NCI-H128 (cell line): ENCODE data around the gene ANKRD52.
"Not testable (repeated sequence)": the region's sequence is repeated elsewhere in the genome, so short reads cannot be mapped to it uniquely, and the experiment has no call there.

Source experiments
- DNase-seq: peaks from one replicate; lab custom pipeline; 2025; ENCODE audit not compliant: unreplicated experiment; lab: John Stamatoyannopoulos, UW

The ANKRD52 gene

DNA sequence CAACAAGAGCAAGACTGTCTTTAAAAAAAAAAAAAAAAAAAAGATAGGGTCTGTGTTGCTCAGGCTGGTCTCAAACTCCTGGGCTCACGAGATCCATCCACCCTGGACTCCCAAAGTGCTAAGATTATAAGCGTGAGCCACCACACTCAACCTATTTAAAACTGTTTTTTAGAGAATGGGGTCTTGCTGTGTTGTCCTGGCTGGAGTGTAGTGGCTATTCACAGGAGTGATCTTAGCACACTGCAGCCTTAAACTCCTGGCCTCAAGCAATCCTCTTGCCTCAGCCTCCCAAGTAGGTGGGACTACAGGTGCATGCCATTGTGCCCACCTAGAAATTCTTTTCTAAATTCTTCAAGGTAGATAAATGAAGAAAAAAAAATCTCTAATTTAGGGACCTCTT, 16.1 kb upstream of the ANKRD52 start:
- DNase-seq: no peak

DNA sequence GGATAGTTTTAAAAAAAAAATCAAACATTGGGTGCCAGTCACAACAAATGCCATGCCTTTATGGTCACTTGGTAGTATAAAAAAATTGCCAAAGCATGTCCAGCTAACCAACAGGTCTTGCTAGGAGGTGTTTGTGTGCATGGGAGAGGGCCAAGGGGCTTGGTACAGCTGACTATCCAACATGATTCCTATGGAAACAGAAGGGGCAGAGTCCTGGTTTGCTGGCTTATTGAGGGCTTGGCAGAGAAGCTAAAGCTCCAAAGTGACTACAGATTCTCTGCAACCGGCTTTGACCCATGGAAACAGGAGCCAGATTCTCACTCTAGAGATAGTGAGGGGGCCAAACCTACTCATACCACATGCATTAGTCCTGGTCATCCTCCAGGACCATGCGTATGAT, 14.3 kb upstream of the ANKRD52 start:
- not testable (repeated sequence) for DNase-seq

DNA sequence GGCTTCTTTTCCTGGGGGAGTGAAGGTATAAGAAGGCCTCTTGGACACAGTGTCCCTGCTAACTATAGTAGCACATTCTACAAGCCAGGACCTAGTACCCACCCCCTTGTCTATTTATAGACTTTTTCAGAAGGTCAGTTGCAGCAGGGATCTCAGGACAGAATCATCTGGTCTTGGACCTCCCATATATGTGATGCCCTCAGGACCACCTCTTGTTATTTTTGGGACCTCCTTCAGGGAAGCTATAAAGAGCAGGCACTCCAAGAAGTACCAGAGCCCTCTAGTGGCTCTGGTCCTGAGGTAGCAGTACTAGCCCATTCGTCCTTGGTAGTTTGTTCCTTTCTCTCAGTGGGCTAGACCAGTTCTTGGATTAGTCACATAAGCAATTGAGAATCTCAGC, 12.8 kb upstream of the ANKRD52 start:
- DNase-seq: no peak

DNA sequence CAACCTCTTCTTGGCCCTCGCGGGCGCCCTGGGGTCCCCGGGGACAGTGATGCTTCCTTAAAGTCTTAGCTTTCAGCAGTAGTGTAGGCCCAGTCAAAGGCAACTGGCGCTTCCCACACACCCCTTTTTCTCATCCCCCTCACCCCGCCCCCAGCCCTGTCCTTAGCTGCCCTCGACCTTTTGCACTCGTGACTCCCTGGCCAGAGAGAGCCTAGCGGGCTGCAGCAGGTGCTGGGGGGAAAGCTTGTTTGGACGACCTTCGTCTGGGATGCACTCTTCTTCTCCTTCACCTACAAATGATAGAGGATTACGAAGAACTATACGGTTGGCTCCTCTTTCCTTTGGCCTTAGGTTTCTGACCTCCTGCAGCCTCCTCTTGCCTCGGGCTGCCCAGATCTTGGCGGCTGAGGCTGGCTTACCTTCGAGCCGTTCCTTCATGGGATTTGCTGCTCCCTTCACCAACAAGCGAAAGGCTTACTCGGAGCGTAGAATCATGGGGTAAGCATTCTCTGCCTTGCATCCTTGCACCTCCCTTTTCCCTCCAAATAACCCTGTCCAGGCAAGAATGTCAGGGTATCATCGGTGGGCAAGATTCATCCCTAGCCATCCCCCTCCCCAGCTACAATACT, 9.4 kb upstream of the ANKRD52 start:
- no peak for DNase-seq

GRCh38 chr12:56266693-56267442, 8.7 kb upstream of the ANKRD52 start, which contains the start of gene COQ10A:
TSS of gene COQ10A (plus strand) at chr12:56266942. CDS start at chr12:56267119, 177 bp downstream.
- DNase-seq: peak; percentile 83

DNA sequence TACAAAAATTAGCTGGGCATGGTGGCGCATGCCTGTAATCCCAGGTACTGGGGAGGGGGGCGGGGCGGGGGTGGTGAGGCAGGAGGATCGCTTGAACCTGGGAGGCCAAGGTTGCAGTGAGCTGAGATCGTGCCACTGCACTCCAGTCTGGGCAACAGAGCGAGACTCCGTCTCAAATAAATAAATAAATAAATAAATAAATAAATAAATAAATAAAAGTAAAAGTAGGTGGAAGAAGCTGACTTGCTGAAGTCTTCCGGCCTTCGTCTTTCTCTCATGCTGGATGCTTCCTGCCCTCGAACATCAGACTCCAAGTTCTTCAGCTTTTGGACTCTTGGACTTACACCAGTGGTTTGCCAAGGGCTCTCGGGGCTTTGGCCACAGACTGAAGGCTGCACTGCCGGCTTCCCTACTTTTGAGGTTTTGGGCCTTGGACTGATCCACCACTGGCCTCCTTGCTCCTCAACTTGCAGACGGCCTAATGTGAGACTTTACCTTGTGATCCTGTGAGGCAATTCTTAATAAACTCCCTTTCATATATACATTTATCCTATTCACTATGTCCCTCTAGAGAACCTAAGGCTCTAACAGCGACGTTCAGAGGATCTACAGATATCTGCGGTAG, 8.0 kb upstream of the ANKRD52 start:
- not testable (repeated sequence) for DNase-seq

GRCh38 chr12:56262955-56263354, 4.8 kb upstream of the ANKRD52 start:
- DNase-seq: not testable (repeated sequence)

- no peak for DNase-seq
These were observed 3.5 kb upstream of the ANKRD52 start for GRCh38 chr12:56261503-56262232.

DNA sequence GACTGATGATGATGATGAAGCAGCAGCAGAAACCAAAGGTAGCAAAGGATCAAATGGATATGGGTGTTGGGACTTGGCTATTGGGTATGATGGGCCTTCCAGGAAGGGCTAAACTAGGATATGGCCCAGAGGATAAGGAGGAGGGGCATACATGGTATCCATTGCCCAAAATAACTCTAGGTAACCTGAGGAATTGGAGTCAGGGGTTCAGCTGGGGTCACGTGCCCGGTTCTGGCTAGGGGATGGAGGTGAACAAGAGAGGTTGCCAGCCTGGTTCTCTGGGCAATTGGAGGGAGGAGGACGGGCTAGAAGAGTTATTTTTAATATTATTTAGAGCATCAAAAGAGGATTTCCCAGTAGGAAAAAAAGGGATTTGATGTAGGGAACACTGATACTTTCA, 2.7 kb upstream of the ANKRD52 start:
- DNase-seq: no peak

DNA sequence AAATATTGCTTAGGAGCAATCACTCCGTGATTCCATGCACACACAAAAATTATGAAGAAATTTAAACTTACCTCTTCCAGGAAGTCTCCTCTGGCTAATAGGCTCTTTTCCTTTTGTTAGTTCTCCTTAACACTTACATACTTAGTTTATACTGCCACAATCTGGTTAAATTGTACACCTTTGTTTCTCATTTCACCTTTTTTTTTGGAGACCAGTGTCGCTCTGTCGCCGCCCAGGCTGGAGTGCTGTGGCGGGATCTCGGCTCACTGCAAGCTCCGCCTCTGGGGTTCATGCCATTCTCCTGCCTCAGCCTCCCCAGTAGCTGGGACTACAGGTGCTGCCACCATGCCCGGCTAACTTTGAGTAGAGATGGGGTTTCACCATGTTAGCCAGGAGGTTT, 2.2 kb upstream of the ANKRD52 start:
- DNase-seq: no peak

GRCh38 chr12:56258820-56259183, 618 bp upstream of the ANKRD52 start:
- no peak for DNase-seq

- DNase-seq: peak; percentile 17
These were observed 605 bp downstream of the ANKRD52 start for GRCh38 chr12:56257491-56258067.

DNA sequence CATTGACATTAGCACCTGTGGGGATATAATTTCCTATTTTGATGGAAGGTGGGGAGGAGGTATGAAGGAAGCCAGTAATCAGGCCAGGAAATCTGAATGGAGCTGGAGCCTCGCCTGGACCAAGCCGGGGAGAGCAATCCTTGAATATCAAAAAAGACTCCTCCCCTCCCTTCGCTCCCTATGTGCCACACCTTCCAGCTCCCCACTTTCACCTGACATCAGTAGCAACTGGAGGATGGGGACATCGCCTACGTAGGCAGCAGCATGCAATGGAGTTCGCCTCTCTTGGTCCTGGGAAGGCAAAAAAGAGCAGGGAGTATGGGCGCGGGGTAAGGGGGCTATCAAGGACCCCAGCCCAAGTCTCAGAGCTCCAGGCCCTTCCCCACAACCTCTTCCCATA, 1.1 kb downstream of the ANKRD52 start:
- DNase-seq: no peak

GRCh38 chr12:56256326-56256960, 1.7 kb downstream of the ANKRD52 start:
- no peak for DNase-seq

DNA sequence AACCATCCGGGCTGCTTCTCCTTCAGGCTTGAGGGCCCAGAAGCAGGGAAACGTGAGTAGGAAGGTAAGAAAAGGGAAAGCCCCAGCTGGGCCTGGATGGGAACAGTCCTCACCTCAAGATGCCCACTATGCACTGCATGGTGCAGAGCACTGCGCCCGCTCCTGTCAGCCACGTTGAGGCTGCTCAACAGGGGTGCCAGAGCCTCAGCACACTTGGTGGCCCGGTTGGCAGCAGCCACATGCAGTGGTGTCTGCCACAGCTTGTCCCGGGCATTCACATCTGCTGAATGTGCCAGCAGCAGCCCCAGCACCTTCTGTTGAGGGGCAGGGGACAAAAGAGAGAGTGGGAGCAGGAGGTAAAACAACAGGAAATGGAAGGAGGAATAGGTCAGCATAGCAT, 2.5 kb downstream of the ANKRD52 start:
- DNase-seq: no peak

GRCh38 chr12:56253091-56253490, 5.1 kb downstream of the ANKRD52 start:
- no peak for DNase-seq

GRCh38 chr12:56252649-56253048, 5.5 kb downstream of the ANKRD52 start:
- DNase-seq: no peak

GRCh38 chr12:56248711-56249110, 9.5 kb downstream of the ANKRD52 start:
- no peak for DNase-seq

GRCh38 chr12:56247923-56248322, 10.3 kb downstream of the ANKRD52 start:
- no peak for DNase-seq

DNA sequence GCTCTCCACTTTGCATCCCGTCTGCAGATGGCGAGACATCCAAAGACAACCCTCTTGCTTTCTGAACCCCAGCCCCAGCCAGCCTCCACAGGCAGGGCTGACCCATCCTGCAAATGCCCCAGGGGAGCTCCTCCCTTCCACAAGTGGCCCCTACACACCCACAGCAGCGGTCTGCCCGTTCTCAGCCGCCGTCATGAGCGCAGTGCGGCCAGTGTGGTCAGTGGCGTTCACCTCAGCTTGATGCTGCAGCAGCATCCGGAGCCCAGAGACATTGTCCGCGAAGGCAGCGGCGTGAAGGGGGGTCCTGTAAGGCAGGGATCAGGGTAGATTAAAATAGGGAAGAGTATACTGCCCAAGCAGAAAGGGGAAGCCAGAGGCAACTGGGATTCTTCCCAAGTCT, 13.7 kb downstream of the ANKRD52 start:
- DNase-seq: no peak

- no peak for DNase-seq
These were observed 14.4 kb downstream of the ANKRD52 start for GRCh38 chr12:56243731-56244181.
